HG03175 (cell line): Measurements from ENCODE around the gene NAV2.

Experiments used
- ATAC-seq: cut with Tn5 transposase; IDR thresholded peaks from one replicate; pipeline ENCODE4 v1.9.1; 2021; ENCODE audit warnings: mild to moderate bottlenecking, moderate library complexity; ENCODE audit not compliant: unreplicated experiment

The NAV2 gene

GRCh38 chr11:19963697-19964387 lies 251.2 kb downstream of the NAV2 start:
- no peak for ATAC-seq

GRCh38 chr11:19966441-19966840 lies 253.8 kb downstream of the NAV2 start:
- ATAC-seq: no peak

GRCh38 chr11:19966927-19967326 lies 254.3 kb downstream of the NAV2 start:
- no peak for ATAC-seq

- no peak for ATAC-seq
Observed at GRCh38 chr11:19967787-19968186, 255.2 kb downstream of the NAV2 start.

- ATAC-seq: no peak
Observed at GRCh38 chr11:19968860-19969259, 256.2 kb downstream of the NAV2 start.

GRCh38 chr11:19970944-19971343 lies 258.3 kb downstream of the NAV2 start:
- ATAC-seq: no peak

- no peak for ATAC-seq
Observed at GRCh38 chr11:19972091-19972490, 259.5 kb downstream of the NAV2 start.

- no peak for ATAC-seq
Observed at GRCh38 chr11:19972651-19973050, 260.0 kb downstream of the NAV2 start.

GRCh38 chr11:19973136-19973635 lies 260.5 kb downstream of the NAV2 start:
- ATAC-seq: no peak

- ATAC-seq: no peak
Observed at GRCh38 chr11:19974886-19975285, 262.2 kb downstream of the NAV2 start.

GRCh38 chr11:19975414-19975990 lies 262.9 kb downstream of the NAV2 start:
- ATAC-seq: no peak

GRCh38 chr11:19976281-19976941 lies 263.8 kb downstream of the NAV2 start:
- ATAC-seq: no peak

GRCh38 chr11:19977941-19978340 lies 265.3 kb downstream of the NAV2 start:
- ATAC-seq: no peak

- ATAC-seq: peak; percentile 48
Observed at GRCh38 chr11:19978668-19979518, 266.3 kb downstream of the NAV2 start.

- ATAC-seq: peak; percentile 80
Observed at GRCh38 chr11:19979519-19979845, 266.8 kb downstream of the NAV2 start.

GRCh38 chr11:19980388-19980787 lies 267.8 kb downstream of the NAV2 start:
- ATAC-seq: no peak

- no peak for ATAC-seq
Observed at GRCh38 chr11:19980957-19981669, 268.5 kb downstream of the NAV2 start.

GRCh38 chr11:19982774-19983495 lies 270.3 kb downstream of the NAV2 start:
- ATAC-seq: no peak

- peak; percentile 58 for ATAC-seq
Observed at GRCh38 chr11:19984048-19984742, 271.6 kb downstream of the NAV2 start.
